H9 (cell line): ENCODE data around the gene PEX14. TPM values are rescaled to one million over a fixed set of nuclear protein-coding genes. Genes with fewer than 3 reads are reported as not detected.

Source experiments
- DNase-seq: peaks from one replicate; pipeline ENCODE4 v3.0.0-alpha.2; 2017
- H2AFZ ChIP-seq: one replicate; pipeline ENCODE4 v1.6.1; 2013; ENCODE audit warnings: mild to moderate bottlenecking, low read length, control low read depth, moderate library complexity
- H2AK5ac ChIP-seq: 2 replicates; pipeline ENCODE4 v1.6.1; 2013; ENCODE audit warnings: low read length, control low read depth, mixed read lengths; ENCODE audit not compliant: insufficient read length
- H2BK120ac ChIP-seq: one replicate; pipeline ENCODE4 v1.6.1; 2013; ENCODE audit warnings: low read depth, mild to moderate bottlenecking, low read length, control low read depth, inconsistent platforms; ENCODE audit not compliant: poor library complexity, severe bottlenecking
- H2BK12ac ChIP-seq: 2 replicates; pipeline ENCODE4 v1.6.1; 2013; ENCODE audit warnings: low read length, control low read depth, mixed read lengths, low read depth; ENCODE audit not compliant: insufficient read length
- H2BK15ac ChIP-seq: 2 replicates; pipeline ENCODE4 v1.6.1; 2013; ENCODE audit warnings: low read depth, low read length, control low read depth
- H2BK20ac ChIP-seq: one replicate; pipeline ENCODE4 v1.6.1; 2013; ENCODE audit warnings: low read depth, mild to moderate bottlenecking, low read length, control low read depth, inconsistent platforms; ENCODE audit not compliant: poor library complexity, severe bottlenecking
- H2BK5ac ChIP-seq: 2 replicates; pipeline ENCODE4 v1.6.1; 2013; ENCODE audit warnings: low read length, control low read depth, mixed read lengths; ENCODE audit not compliant: insufficient read length
- H3K14ac ChIP-seq: 2 replicates; pipeline ENCODE4 v1.6.1; 2013; ENCODE audit warnings: low read length, control low read depth; ENCODE audit not compliant: insufficient read depth
- H3K18ac ChIP-seq: 2 replicates; pipeline ENCODE4 v1.6.1; 2013; ENCODE audit warnings: low read depth, mild to moderate bottlenecking, mixed read lengths, low read length, control low read depth; ENCODE audit not compliant: insufficient read length
- H3K23ac ChIP-seq: 2 replicates; pipeline ENCODE4 v1.6.1; 2013; ENCODE audit warnings: low read length, control low read depth, mixed read lengths, low read depth; ENCODE audit not compliant: insufficient read length
- H3K23me2 ChIP-seq: 2 replicates; pipeline ENCODE4 v1.6.1; 2013; ENCODE audit warnings: low read depth, mild to moderate bottlenecking, mixed read lengths, low read length, control low read depth; ENCODE audit not compliant: insufficient read length, poor library complexity, severe bottlenecking
- H3K27ac ChIP-seq: 2 replicates; pipeline ENCODE4 v1.5.1; 2013; ENCODE audit warnings: low read length, control low read depth, mixed read lengths, low read depth; ENCODE audit not compliant: insufficient read length
- H3K27me3 ChIP-seq: 2 replicates; pipeline ENCODE4 v1.6.1; 2013; ENCODE audit warnings: low read length, control low read depth, inconsistent platforms; ENCODE audit not compliant: insufficient read depth
- H3K4ac ChIP-seq: 2 replicates; pipeline ENCODE4 v1.6.1; 2013; ENCODE audit warnings: low read depth, mild to moderate bottlenecking, control low read depth, inconsistent platforms, low read length, moderate library complexity
- H3K4me1 ChIP-seq: 2 replicates; pipeline ENCODE4 v1.6.1; 2013; ENCODE audit warnings: low read length, control low read depth, inconsistent platforms; ENCODE audit not compliant: insufficient read depth
- H3K4me2 ChIP-seq: 2 replicates; pipeline ENCODE4 v1.6.1; 2013; ENCODE audit warnings: low read length, control low read depth, mixed read lengths; ENCODE audit not compliant: insufficient read length, insufficient read depth
- H3K56ac ChIP-seq: 2 replicates; pipeline ENCODE4 v1.6.1; 2013; ENCODE audit warnings: low read depth, mild to moderate bottlenecking, mixed read lengths, low read length, control low read depth; ENCODE audit not compliant: insufficient read length
- H3K79me1 ChIP-seq: 2 replicates; pipeline ENCODE4 v1.6.1; 2013; ENCODE audit warnings: low read depth, mild to moderate bottlenecking, moderate library complexity, low read length, control low read depth, inconsistent platforms; ENCODE audit not compliant: insufficient read depth, poor library complexity, severe bottlenecking
- H3K79me2 ChIP-seq: 2 replicates; pipeline ENCODE4 v1.6.1; 2013; ENCODE audit warnings: low read length, control low read depth, inconsistent platforms; ENCODE audit not compliant: insufficient read depth
- H3K9ac ChIP-seq: 2 replicates; pipeline ENCODE4 v1.6.1; 2013; ENCODE audit warnings: low read length, control low read depth, mixed read lengths; ENCODE audit not compliant: insufficient read length; ENCODE audit errors: extremely low read depth
- H3K9me3 ChIP-seq: one replicate; pipeline ENCODE4 v1.6.1; 2013; ENCODE audit warnings: low read depth, low read length, inconsistent platforms; ENCODE audit not compliant: control insufficient read depth
- H3T11ph ChIP-seq: one replicate; pipeline ENCODE4 v1.6.1; 2013; ENCODE audit warnings: mild to moderate bottlenecking, low read length, control low read depth, inconsistent platforms
- H4K20me1 ChIP-seq: one replicate; pipeline ENCODE4 v1.6.1; 2013; ENCODE audit not compliant: control insufficient read depth, insufficient read length, insufficient read depth
- H4K5ac ChIP-seq: 2 replicates; pipeline ENCODE4 v1.6.1; 2013; ENCODE audit warnings: low read depth, mild to moderate bottlenecking, mixed read lengths, low read length, control low read depth; ENCODE audit not compliant: insufficient read length
- H4K8ac ChIP-seq: replicated peaks from 2 replicates; pipeline ENCODE4 v1.6.1; 2013; ENCODE audit warnings: low read length, control low read depth, mixed read lengths, low read depth; ENCODE audit not compliant: insufficient read length
- H4K91ac ChIP-seq: 2 replicates; pipeline ENCODE4 v1.6.1; 2013; ENCODE audit warnings: low read depth, mild to moderate bottlenecking, moderate library complexity, mixed read lengths, low read length, control low read depth; ENCODE audit not compliant: insufficient read length
- H3K27ac Mint-ChIP-seq, 3 experiments: 2 replicates in 2 of 3; 3 replicates in 1 of 3; pipeline ENCODE4 v1.8.0; 2020 to 2021; ENCODE audit warnings: mixed read lengths in 3 of 3, mild to moderate bottlenecking in 1 of 3, moderate library complexity in 1 of 3
- H3K27me3 Mint-ChIP-seq: 2 replicates; pipeline ENCODE4 v1.8.0; 2021; ENCODE audit warnings: low read depth, mild to moderate bottlenecking, moderate library complexity, mixed read lengths
- H3K36me3 Mint-ChIP-seq, 3 experiments: 2 replicates in 2 of 3; 3 replicates in 1 of 3; pipeline ENCODE4 v1.8.0; 2020 to 2021; ENCODE audit warnings: low read depth in 3 of 3, mixed read lengths in 3 of 3; ENCODE audit not compliant: insufficient read depth in 1 of 3
- H3K4me1 Mint-ChIP-seq, 2 experiments: 2 replicates each; pipeline ENCODE4 v1.8.0; 2020; ENCODE audit warnings: mixed read lengths in 2 of 2
- H3K4me3 Mint-ChIP-seq, 2 experiments: 2 replicates in 1 of 2; 3 replicates in 1 of 2; pipeline ENCODE4 v1.8.0; 2020 to 2021; ENCODE audit warnings: mild to moderate bottlenecking in 2 of 2, mixed read lengths in 2 of 2, moderate library complexity in 1 of 2
- H3K9me3 Mint-ChIP-seq, 2 experiments: 2 replicates in 1 of 2; 3 replicates in 1 of 2; pipeline ENCODE4 v1.8.0; 2020; ENCODE audit warnings: mild to moderate bottlenecking in 2 of 2, mixed read lengths in 2 of 2, moderate library complexity in 1 of 2
- WGBS: extraction: QIAGEN DNeasy Blood & Tissue Kit; methylation state at CpG from one replicate; pipeline ENCODE4 v1.1.7; 2013; ENCODE audit warnings: missing lambda C conversion rate, low lambda C conversion rate, mixed read lengths; ENCODE audit not compliant: insufficient read length; ENCODE audit errors: extremely low coverage; 5-methylcytosine and 5-hydroxymethylcytosine counted together
- total RNA-seq: library from RNA; stranded (reverse); gene quantifications from 2 replicates; pipeline ENCODE4 v1.2.1, GENCODE V29; 2021
- TF ChIP-seq, protein P1 (sequence below): fragments of 200-600 bp; sonication (generic); conservative IDR thresholded peaks from 3 replicates; pipeline ENCODE4 v1.8.0; 2021; ENCODE audit warnings: antibody characterized with exemption, mild to moderate bottlenecking

The PEX14 gene
- total RNA-seq, 1 experiment from 2014 or later = 23.9 TPM

DNA sequence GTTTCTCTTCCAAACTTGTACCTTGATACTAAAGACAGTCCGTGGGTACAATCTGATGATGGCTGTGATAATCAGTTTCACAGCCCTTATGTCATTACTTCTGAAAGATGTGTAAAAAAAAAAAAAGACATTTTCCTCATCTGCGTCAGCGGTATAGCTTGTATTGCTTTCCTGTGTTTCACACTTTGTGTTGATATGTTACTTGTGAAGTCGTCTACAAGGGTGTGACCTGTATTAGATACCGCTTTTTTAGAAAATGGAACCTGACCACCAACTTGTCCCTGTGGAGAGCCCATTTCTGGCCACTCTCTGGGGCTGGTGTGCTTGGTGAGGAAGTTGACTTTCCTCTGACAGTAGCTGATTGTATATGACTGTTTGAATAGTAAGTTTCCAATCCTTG is 50.5 kb downstream of the PEX14 start:
- H3K79me1 ChIP-seq = no peaks in the 10 kb centered on the region
- H3K18ac ChIP-seq = no peak overlapping the region
- no peak overlapping the region for H4K5ac ChIP-seq
- H3K9me3 Mint-ChIP-seq = no peaks in the 10 kb centered on the region
- no peak overlapping the region for H3K14ac ChIP-seq
- no peaks in the 10 kb centered on the region for H3K27me3 Mint-ChIP-seq
- no peak overlapping the region for H2BK5ac ChIP-seq
- H2BK12ac ChIP-seq = no peak overlapping the region
- no peak overlapping the region for H3K27ac Mint-ChIP-seq
- no peak overlapping the region for H3K4ac ChIP-seq
- H2AFZ ChIP-seq = no peak overlapping the region
- no CpG with 5 or more reads among the region's 5 CpGs for WGBS
- H3K36me3 Mint-ChIP-seq = no peaks in the 10 kb centered on the region
- H3K23ac ChIP-seq = no peak overlapping the region
- H3K9me3 ChIP-seq = no peaks in the 10 kb centered on the region
- H2BK15ac ChIP-seq = no peak overlapping the region
- no peak for DNase-seq
- H3K4me1 Mint-ChIP-seq = peaks cover 28 to 36% of the 10 kb centered on the region in 2 experiments
- H3T11ph ChIP-seq = no peak overlapping the region
- no peak overlapping the region for H2BK20ac ChIP-seq
- H3K27ac ChIP-seq = no peak overlapping the region
- TF ChIP-seq, protein P1, sequence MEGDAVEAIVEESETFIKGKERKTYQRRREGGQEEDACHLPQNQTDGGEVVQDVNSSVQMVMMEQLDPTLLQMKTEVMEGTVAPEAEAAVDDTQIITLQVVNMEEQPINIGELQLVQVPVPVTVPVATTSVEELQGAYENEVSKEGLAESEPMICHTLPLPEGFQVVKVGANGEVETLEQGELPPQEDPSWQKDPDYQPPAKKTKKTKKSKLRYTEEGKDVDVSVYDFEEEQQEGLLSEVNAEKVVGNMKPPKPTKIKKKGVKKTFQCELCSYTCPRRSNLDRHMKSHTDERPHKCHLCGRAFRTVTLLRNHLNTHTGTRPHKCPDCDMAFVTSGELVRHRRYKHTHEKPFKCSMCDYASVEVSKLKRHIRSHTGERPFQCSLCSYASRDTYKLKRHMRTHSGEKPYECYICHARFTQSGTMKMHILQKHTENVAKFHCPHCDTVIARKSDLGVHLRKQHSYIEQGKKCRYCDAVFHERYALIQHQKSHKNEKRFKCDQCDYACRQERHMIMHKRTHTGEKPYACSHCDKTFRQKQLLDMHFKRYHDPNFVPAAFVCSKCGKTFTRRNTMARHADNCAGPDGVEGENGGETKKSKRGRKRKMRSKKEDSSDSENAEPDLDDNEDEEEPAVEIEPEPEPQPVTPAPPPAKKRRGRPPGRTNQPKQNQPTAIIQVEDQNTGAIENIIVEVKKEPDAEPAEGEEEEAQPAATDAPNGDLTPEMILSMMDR = no peak
- no peak overlapping the region for H4K8ac ChIP-seq
- H3K79me2 ChIP-seq = 0 out of 2 replicates have a peak, but pooled peaks cover 2% of the 10 kb centered on the region
- no peak overlapping the region for H2AK5ac ChIP-seq
- no peak overlapping the region for H2BK120ac ChIP-seq
- H3K27me3 ChIP-seq = no peaks in the 10 kb centered on the region
- no peak overlapping the region for H3K4me2 ChIP-seq
- H3K4me3 Mint-ChIP-seq = no peak overlapping the region
- peaks cover 11% of the 10 kb centered on the region for H3K4me1 ChIP-seq
- H4K91ac ChIP-seq = no peak overlapping the region
- no peaks in the 10 kb centered on the region for H4K20me1 ChIP-seq
- no peak overlapping the region for H3K9ac ChIP-seq
- no peak overlapping the region for H3K56ac ChIP-seq
- no peaks in the 10 kb centered on the region for H3K23me2 ChIP-seq
